HG02678 (cell line): ENCODE results near the gene ZRANB3.
"Not testable (repeated sequence)": the region's sequence is repeated elsewhere in the genome, so short reads cannot be mapped to it uniquely, and the experiment has no call there.

ENCODE experiments used
- ATAC-seq: cut with Tn5 transposase; IDR thresholded peaks from one replicate; pipeline ENCODE4 v1.9.1; 2021; ENCODE audit warnings: mild to moderate bottlenecking, moderate library complexity; ENCODE audit not compliant: unreplicated experiment

The ZRANB3 gene

GRCh38 chr2:135091681-135092080 lies 439.3 kb downstream of the ZRANB3 start:
- no peak for ATAC-seq

- not testable (repeated sequence) for ATAC-seq
Observed at GRCh38 chr2:135089597-135089996, 441.4 kb downstream of the ZRANB3 start.
